H1 (cell line): ENCODE measurements around the gene POLR3GL. TPM values are rescaled to one million over a fixed set of nuclear protein-coding genes. Genes with fewer than 3 reads are reported as not detected.

ENCODE experiments used
- CTCF ChIA-PET: fragments of 300-600 bp; sonication (Branson Sonifier 250); formaldehyde crosslinking; loops from one replicate; lab custom pipeline; 2021; ENCODE audit not compliant: partially characterized antibody; lab: Charles Lee
- POLR2A ChIA-PET: fragments of 300-600 bp; sonication (Branson Sonifier 250); formaldehyde crosslinking; loops from one replicate; lab custom pipeline; 2021; ENCODE audit warnings: inconsistent platforms; ENCODE audit not compliant: partially characterized antibody; lab: Charles Lee
- DNase-seq, 2 experiments: peaks; one replicate each; pipeline versions ENCODE4 v3.0.0 to v3.0.0-alpha.2; 2010 to 2022; ENCODE audit warnings: low spot score in 2 of 2, low read depth in 1 of 2, mixed read lengths in 1 of 2
- FAIRE-seq: peaks from 2 replicates; lab custom pipeline; 2011; peaks lifted over from hg19 to GRCh38; lab: Jason Lieb, UNC
- H2AFZ ChIP-seq: 2 replicates; pipeline ENCODE4 v1.8.1; 2012; ENCODE audit warnings: low read length, inconsistent platforms
- H2AK5ac ChIP-seq: 2 replicates; pipeline ENCODE4 v1.6.1; 2013; ENCODE audit warnings: low read depth, low read length
- H2BK120ac ChIP-seq: replicated peaks from 2 replicates; pipeline ENCODE3; 2013; ENCODE audit warnings: low read depth, low read length, inconsistent platforms
- H2BK12ac ChIP-seq: 2 replicates; pipeline ENCODE4 v1.6.1; 2013; ENCODE audit warnings: low read depth, low read length
- H2BK15ac ChIP-seq: 2 replicates; pipeline ENCODE4 v1.6.1; 2013; ENCODE audit warnings: low read length
- H2BK20ac ChIP-seq: 2 replicates; pipeline ENCODE4 v1.6.1; 2013; ENCODE audit warnings: low read length
- H2BK5ac ChIP-seq: 2 replicates; pipeline ENCODE4 v1.6.1; 2013; ENCODE audit warnings: low read depth, low read length
- H3K14ac ChIP-seq: 2 replicates; pipeline ENCODE4 v1.6.1; 2013; ENCODE audit warnings: inconsistent platforms; ENCODE audit not compliant: insufficient read length
- H3K18ac ChIP-seq: 2 replicates; pipeline ENCODE4 v1.6.1; 2013; ENCODE audit warnings: low read length; ENCODE audit errors: extremely low read depth
- H3K23ac ChIP-seq: 2 replicates; pipeline ENCODE4 v1.6.1; 2013; ENCODE audit warnings: inconsistent platforms; ENCODE audit not compliant: insufficient read length
- H3K23me2 ChIP-seq: 2 replicates; pipeline ENCODE4 v1.6.1; 2013; ENCODE audit warnings: low read depth, low read length
- H3K27ac ChIP-seq: 2 replicates; pipeline ENCODE4 v1.6.1; 2011; ENCODE audit warnings: low read depth, low read length, inconsistent platforms
- H3K27me3 ChIP-seq, 4 experiments: replicated peaks in 1 of 4; 1 replicate in 1 of 4; 2 replicates in 3 of 4; pipeline versions ENCODE4 v1.6.1 to v1.8.1; 2011 to 2013; ENCODE audit warnings: low read length in 3 of 4, mild to moderate bottlenecking in 3 of 4, inconsistent platforms in 2 of 4, mixed read lengths in 2 of 4, moderate library complexity in 1 of 4; ENCODE audit not compliant: control insufficient read depth in 3 of 4, insufficient read depth in 3 of 4; ENCODE audit errors: extremely low read depth in 1 of 4
- H3K36me3 ChIP-seq, 4 experiments: 2 replicates each; pipeline versions ENCODE4 v1.6.1 to v1.8.1; 2011 to 2013; ENCODE audit warnings: mild to moderate bottlenecking in 4 of 4, low read length in 3 of 4, moderate library complexity in 2 of 4, control low read depth in 1 of 4, inconsistent platforms in 1 of 4; ENCODE audit not compliant: insufficient read depth in 4 of 4, control insufficient read depth in 2 of 4
- H3K4ac ChIP-seq: replicated peaks from 2 replicates; pipeline ENCODE3; 2013; ENCODE audit warnings: low read length, low read depth, mixed read lengths, inconsistent platforms; ENCODE audit not compliant: insufficient read length
- H3K4me1 ChIP-seq, 4 experiments: replicated peaks in 1 of 4; 1 replicate in 1 of 4; 2 replicates in 3 of 4; pipeline versions ENCODE4 v1.6.1 to v1.8.1; 2011 to 2013; ENCODE audit warnings: low read length in 3 of 4, inconsistent platforms in 2 of 4, mixed read lengths in 1 of 4; ENCODE audit not compliant: insufficient read depth in 4 of 4, control insufficient read depth in 3 of 4
- H3K4me2 ChIP-seq, 2 experiments: 2 replicates each; pipeline versions ENCODE4 v1.6.1 to v1.8.1; 2011 to 2013; ENCODE audit warnings: low read depth in 2 of 2, low read length in 2 of 2, control low read depth in 1 of 2, inconsistent platforms in 1 of 2, mild to moderate bottlenecking in 1 of 2; ENCODE audit not compliant: insufficient read depth in 1 of 2
- H3K4me3 ChIP-seq, 4 experiments: fragments of 200-600, 300-600 bp in 1 of 4; sonication (generic), shearing (Covaris generic), sonication (Bioruptor Twin) in 1 of 4; 2 replicates each; pipeline versions ENCODE4 v1.5.1 to v1.8.1; 2011 to 2016; ENCODE audit warnings: low read length in 4 of 4, low read depth in 3 of 4, control low read depth in 2 of 4, inconsistent platforms in 2 of 4, mild to moderate bottlenecking in 2 of 4, mixed read lengths in 1 of 4, moderate library complexity in 1 of 4; ENCODE audit not compliant: insufficient read depth in 2 of 4; ENCODE audit errors: extremely low read depth in 1 of 4
- H3K56ac ChIP-seq: replicated peaks from 2 replicates; pipeline ENCODE3; 2013; ENCODE audit warnings: low read depth, mild to moderate bottlenecking, mixed read lengths, low read length, inconsistent platforms; ENCODE audit not compliant: insufficient read length
- H3K79me1 ChIP-seq: 2 replicates; pipeline ENCODE4 v1.6.1; 2013; ENCODE audit warnings: low read depth, low read length, control low read depth
- H3K79me2 ChIP-seq, 2 experiments: 2 replicates each; pipeline versions ENCODE4 v1.6.1 to v1.8.1; 2012 to 2013; ENCODE audit warnings: low read length in 2 of 2, mild to moderate bottlenecking in 2 of 2, inconsistent platforms in 1 of 2; ENCODE audit not compliant: insufficient read depth in 2 of 2, control insufficient read depth in 1 of 2
- H3K9ac ChIP-seq, 4 experiments: replicated peaks in 1 of 4; 1 replicate in 1 of 4; 2 replicates in 3 of 4; pipeline versions ENCODE4 v1.6.1 to v1.8.1; 2011 to 2013; ENCODE audit warnings: low read depth in 3 of 4, low read length in 3 of 4, control low read depth in 2 of 4, mild to moderate bottlenecking in 2 of 4, moderate library complexity in 2 of 4, inconsistent platforms in 1 of 4; ENCODE audit errors: extremely low read depth in 1 of 4
- H3K9me3 ChIP-seq, 2 experiments: 2 replicates each; pipeline versions ENCODE4 v1.6.1 to v1.8.1; 2012 to 2013; ENCODE audit warnings: mild to moderate bottlenecking in 2 of 2, moderate library complexity in 2 of 2, control low read depth in 1 of 2, inconsistent platforms in 1 of 2, low read depth in 1 of 2, low read length in 1 of 2, mixed read lengths in 1 of 2; ENCODE audit not compliant: insufficient read depth in 2 of 2
- H4K20me1 ChIP-seq, 2 experiments: replicated peaks in 1 of 2; 2 replicates each; pipeline versions ENCODE3 to v1.8.1; 2011 to 2013; ENCODE audit warnings: inconsistent platforms in 2 of 2, low read length in 2 of 2, mild to moderate bottlenecking in 1 of 2; ENCODE audit not compliant: insufficient read depth in 2 of 2, control insufficient read depth in 1 of 2
- H4K5ac ChIP-seq: 2 replicates; pipeline ENCODE4 v1.6.1; 2013; ENCODE audit warnings: low read length, low read depth, mixed read lengths, inconsistent platforms; ENCODE audit not compliant: insufficient read length
- H4K8ac ChIP-seq: 2 replicates; pipeline ENCODE4 v1.8.0; 2013; ENCODE audit warnings: mild to moderate bottlenecking, moderate library complexity, low read length, inconsistent platforms; ENCODE audit not compliant: insufficient read depth; ENCODE audit errors: extremely low read depth
- H4K91ac ChIP-seq: replicated peaks from 2 replicates; pipeline ENCODE3; 2013; ENCODE audit warnings: low read length, mixed read lengths, inconsistent platforms; ENCODE audit not compliant: insufficient read length
- BCL11A ChIP-seq, 2 experiments: IDR thresholded peaks; one replicate each; pipeline ENCODE4 v1.6.1; 2011; ENCODE audit warnings: low read depth in 2 of 2, low read length in 2 of 2, mild to moderate bottlenecking in 2 of 2
- CEBPB ChIP-seq: IDR thresholded peaks from 2 replicates; pipeline ENCODE4 v1.6.1; 2012; ENCODE audit warnings: low read depth, low read length
- CHD2 ChIP-seq: IDR thresholded peaks from 2 replicates; pipeline ENCODE4 v1.6.1; 2012; ENCODE audit warnings: low read length, improper control_type of control experiment
- GABPA ChIP-seq: IDR thresholded peaks from 2 replicates; pipeline ENCODE4 v1.6.1; 2011; ENCODE audit warnings: mild to moderate bottlenecking, low read length, moderate library complexity, borderline replicate concordance; ENCODE audit not compliant: insufficient read depth
- HDAC6 ChIP-seq: IDR thresholded peaks from one replicate; pipeline ENCODE4 v1.7.1; 2012; ENCODE audit warnings: low read depth, mild to moderate bottlenecking, inconsistent platforms, low read length, moderate library complexity
- JUND ChIP-seq: IDR thresholded peaks from 2 replicates; pipeline ENCODE4 v1.6.1; 2011; ENCODE audit warnings: mild to moderate bottlenecking, improper control_type of control experiment, low read length
- KDM1A ChIP-seq: fragments of 200-600, 300-600 bp; sonication (generic); IDR thresholded peaks from 2 replicates; pipeline ENCODE4 v1.7.1; 2016; ENCODE audit warnings: mild to moderate bottlenecking, low read length, borderline replicate concordance
- MAFK ChIP-seq: IDR thresholded peaks from 2 replicates; pipeline ENCODE4 v1.6.1; 2012; ENCODE audit warnings: low read depth, mild to moderate bottlenecking, improper control_type of control experiment, low read length
- PHF8 ChIP-seq: fragments of 200-600 bp; sonication (generic); conservative IDR thresholded peaks from 2 replicates; pipeline ENCODE4 v1.7.1; 2012; ENCODE audit warnings: low read depth, mild to moderate bottlenecking, inconsistent platforms, low read length, moderate library complexity
- POU5F1 ChIP-seq: IDR thresholded peaks from 2 replicates; pipeline ENCODE4 v1.6.1; 2011; ENCODE audit warnings: low read depth, mild to moderate bottlenecking, low read length, moderate library complexity
- RAD21 ChIP-seq, 2 experiments: IDR thresholded peaks in 1 of 2; conservative IDR thresholded peaks in 1 of 2; 2 replicates each; pipeline ENCODE4 v1.6.1; 2011; ENCODE audit warnings: low read depth in 2 of 2, low read length in 2 of 2, improper control_type of control experiment in 1 of 2, inconsistent platforms in 1 of 2, mild to moderate bottlenecking in 1 of 2, moderate library complexity in 1 of 2
- RBBP5 ChIP-seq: IDR thresholded peaks from 2 replicates; pipeline ENCODE4 v1.7.1; 2012; ENCODE audit warnings: low read depth, mild to moderate bottlenecking, inconsistent platforms, low read length, moderate library complexity, borderline replicate concordance
- SRF ChIP-seq: IDR thresholded peaks from 2 replicates; pipeline ENCODE4 v1.6.1; 2011; ENCODE audit warnings: mild to moderate bottlenecking, low read depth, low read length, moderate library complexity
- TAF1 ChIP-seq: IDR thresholded peaks from 2 replicates; pipeline ENCODE4 v1.6.1; 2011; ENCODE audit warnings: mild to moderate bottlenecking, low read depth, low read length
- YY1 ChIP-seq: IDR thresholded peaks from 2 replicates; pipeline ENCODE4 v1.6.1; 2011; ENCODE audit warnings: low read depth, mild to moderate bottlenecking, low read length
- WGBS, 2 experiments: shearing (Covaris generic) in 1 of 2; methylation state at CpG; one replicate each; pipeline versions ENCODE4 v1.1.6 to v1.1.7; 2013 to 2015; ENCODE audit warnings: low lambda C conversion rate in 2 of 2, mixed read lengths in 2 of 2, inconsistent platforms in 1 of 2, low coverage in 1 of 2, missing lambda C conversion rate in 1 of 2; ENCODE audit not compliant: insufficient replicate concordance in 2 of 2, insufficient coverage in 1 of 2, insufficient read length in 1 of 2; ENCODE audit errors: extremely low coverage in 1 of 2, missing lambda C conversion rate in 1 of 2; 5-methylcytosine and 5-hydroxymethylcytosine counted together
- polyA plus RNA-seq, 7 experiments: library from polyadenylated mRNA; depleted of rRNA in 3 of 7; stranded (reverse) in 5 of 7; unstranded in 2 of 7; fragments of >200 nt in 5 of 7; fragments of 200-250 nt in 2 of 7; gene quantifications; 1 replicate in 5 of 7; 2 replicates in 1 of 7; 4 replicates in 1 of 7; pipeline versions ENCODE4 v1.2.1 to v1.2.3, GENCODE V29; 2011 to 2013; ENCODE audit warnings: missing spikeins in 2 of 7, mixed read lengths in 2 of 7
- total RNA-seq: library from RNA; stranded (reverse); fragmentation: NEBNext Ultra II Directional; extraction: Animal tissue kit (Norgen Biotek cat#: 25700); gene quantifications from 2 replicates; pipeline ENCODE4 v1.2.1, GENCODE V29; 2021

The POLR3GL gene
- total and polyA plus RNA-seq, 2 of the 8 experiments (the other 6 are each of a cell fraction or from before 2014, with no cell fraction given) = 3.1 to 3.9 TPM

DNA sequence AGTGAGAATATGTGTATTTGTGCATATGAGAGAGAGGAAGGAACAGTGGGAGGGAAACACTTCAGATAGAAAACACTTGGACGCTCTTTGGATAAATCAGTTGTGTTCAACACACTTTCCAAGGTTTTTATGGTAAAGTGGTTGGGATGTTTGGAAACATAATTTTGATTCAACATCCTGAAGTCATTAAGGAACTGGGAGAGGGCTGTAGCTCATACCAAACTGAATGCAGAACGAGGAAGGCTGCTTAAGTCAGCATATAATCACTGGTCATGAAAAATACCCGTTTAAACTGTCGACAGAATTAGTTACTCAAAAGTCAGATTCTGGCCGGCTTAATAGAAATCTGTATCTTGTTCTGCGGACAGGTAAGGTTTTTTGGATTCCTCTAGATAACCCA, 21.6 kb upstream of the POLR3GL start:
- Histone ChIP-seq H2BK120ac (no peak overlapping the region), H2BK15ac (no peak overlapping the region), H3K23ac (no peak overlapping the region), H3K79me1 (no peaks in the 10 kb centered on the region), H3K9me3 (no peaks in the 10 kb centered on the region), H2BK5ac (no peak overlapping the region), H2AFZ (no peak overlapping the region), H3K27ac (no peak overlapping the region), H3K23me2 (no peaks in the 10 kb centered on the region), H3K18ac (no peak overlapping the region), H4K20me1 (no peaks in the 10 kb centered on the region), H4K8ac (no peak overlapping the region), H3K27me3 (no peaks in the 10 kb centered on the region), H3K4me1 (peaks cover 0 to 6% (median 2%) of the 10 kb centered on the region in 4 experiments; a peak in 4 of 7 replicates), H3K4me2 (no peak overlapping the region), H3K14ac (no peak overlapping the region), H3K4ac (no peak overlapping the region), H4K5ac (no peak overlapping the region), H3K56ac (no peak overlapping the region), H4K91ac (no peak overlapping the region), H2BK12ac (no peak overlapping the region), H3K9ac (no peak overlapping the region), H2AK5ac (no peak overlapping the region), H3K79me2 (no peaks in the 10 kb centered on the region), H2BK20ac (no peak overlapping the region), H3K36me3 (no peaks in the 10 kb centered on the region), H3K4me3 (no peak overlapping the region)
- FAIRE-seq = no peak
- WGBS, 2 experiments = 94% methylated on average over 6 of the region's 6 CpGs; no CpG with 5 or more reads in 1 of the 2 experiments
- DNase-seq = no peak
- ChIA-PET CTCF (interaction anchor here (0.9 to 2.1 kb wide), 5 partner anchors 15 to 69 kb away, joined by 3 to 5 read pairs (median 4); partner anchors contain the start of gene RBM8A), POLR2A (interaction anchor here (1.2 to 1.7 kb wide), 4 partner anchors 26 to 110 kb away, joined by 3 to 5 read pairs (median 3); no protein-coding TSS in a partner anchor)
- no peak for TF ChIP-seq GABPA
- TF ChIP-seq SRF = no peak
- TF ChIP-seq HDAC6 = no peak
- TF ChIP-seq TAF1 = no peak
- TF ChIP-seq BCL11A (IDR thresholded peaks at IDR 0.05; ENCODE audit: low read depth in 2 of 2, low read length in 2 of 2) = no peak
- no peak for TF ChIP-seq RBBP5
- no peak for TF ChIP-seq POU5F1
- no peak for TF ChIP-seq KDM1A
- no peak for TF ChIP-seq JUND
- TF ChIP-seq MAFK = no peak
- TF ChIP-seq CEBPB = no peak
- no peak for TF ChIP-seq YY1
- no peak for TF ChIP-seq CHD2
- no peak for TF ChIP-seq RAD21 (IDR thresholded peaks at IDR 0.05 in 1 of 2, conservative IDR thresholded peaks at IDR 0.05 in 1 of 2; ENCODE audit: low read depth in 2 of 2, low read length in 2 of 2)
- TF ChIP-seq PHF8 = no peak
